ENCODE data around the gene FOXL1. TPM values are rescaled to one million over a fixed set of nuclear protein-coding genes. Genes with fewer than 3 reads are reported as not detected.

Gene FOXL1
- total and polyA plus RNA-seq, 9 of the 15 experiments (the other 6 are each of a cell fraction or from before 2014, with no cell fraction given): not detected

DNA sequence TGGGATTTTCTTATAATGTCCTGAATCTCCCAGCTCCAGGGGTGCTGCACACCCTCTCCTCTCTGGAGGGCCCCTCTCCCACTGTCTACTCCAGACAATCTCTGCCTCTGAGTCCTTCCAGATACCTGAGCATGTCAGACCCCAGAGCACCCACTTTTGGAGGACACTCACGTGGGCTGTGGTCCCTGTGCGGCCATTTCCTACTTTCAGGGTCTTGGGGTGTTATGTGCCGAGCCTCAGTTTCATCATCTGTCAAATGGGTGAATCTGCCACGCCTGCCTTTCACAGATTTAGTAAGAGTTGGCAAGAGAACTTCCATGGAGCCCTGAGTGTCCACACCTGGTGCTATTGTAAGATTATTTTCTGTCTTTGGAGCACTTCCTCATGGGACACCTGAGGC lies 3.7 kb upstream of the FOXL1 start:
- Histone ChIP-seq H3K4me1 (replicated peaks in 1 of 2; ENCODE audit: control insufficient read depth in 2 of 2, insufficient read depth in 2 of 2, low read length in 2 of 2) (peaks cover 0 to 19% of the 10 kb centered on the region in 2 experiments; a peak in 3 of 5 replicates), H3K9me3 (replicated peaks; ENCODE audit: control insufficient read depth, insufficient read depth, low read depth, low read length) (no peaks in the 10 kb centered on the region), H2AFZ (ENCODE audit: low read depth, low read length) (no peak overlapping the region), H3K79me2 (ENCODE audit: control insufficient read depth, insufficient read depth, low read length) (no peaks in the 10 kb centered on the region), H3K27me3 (ENCODE audit: control insufficient read depth in 2 of 2, insufficient read depth in 2 of 2, low read length in 2 of 2) (peaks cover 41 to 82% of the 10 kb centered on the region in 2 experiments), H3K36me3 (ENCODE audit: control insufficient read depth, insufficient read depth, low read length) (no peaks in the 10 kb centered on the region), H3K4me2 (ENCODE audit: insufficient read depth, low read length) (no peak overlapping the region), H4K20me1 (replicated peaks; ENCODE audit: control insufficient read depth, insufficient read depth, low read length) (peaks cover 4% of the 10 kb centered on the region), H3K9ac (ENCODE audit: insufficient read depth in 1 of 2, low read depth in 2 of 2, low read length in 2 of 2) (no peak overlapping the region), H3K4me3 (no peak overlapping the region), H3K9me1 (ENCODE audit: control insufficient read depth, insufficient read depth, low read length) (no peaks in the 10 kb centered on the region), H3K27ac (ENCODE audit: extremely low read depth, low read depth, low read length) (no peak overlapping the region)
- CTCF ChIA-PET (ENCODE audit: low intra/inter-chr PET ratio): no interaction called here
- in situ Hi-C loops (cut with MboI) (loop anchor here (25.0 kb wide), 1 partner anchor 1063 kb away; no protein-coding TSS in a partner anchor), intact Hi-C loops (cut with micrococcal nuclease) (no loop called here)
- POLR2A ChIA-PET: interaction anchor here (0.6 kb wide), 2 partner anchors 31 to 1278 kb away, joined by 3 read pairs; no protein-coding TSS in a partner anchor
- 0% methylated on average over 4 of the region's 4 CpGs for WGBS (ENCODE audit: insufficient coverage, low coverage, missing lambda C conversion rate)
- BruUV-seq (replicated peaks): no TSS peak
- no peak for TF ChIP-seq ZNF316 (IDR thresholded peaks at IDR 0.05)
- TF ChIP-seq NR1H2 (CRISPR knock-in tag; IDR thresholded peaks at IDR 0.05): no peak
- no peak for TF ChIP-seq HMG20A (CRISPR knock-in tag; conservative IDR thresholded peaks at IDR 0.05)
- TF ChIP-seq RFX1 (IDR thresholded peaks at IDR 0.05): no peak
- peak; percentile 60 for TF ChIP-seq RBM25 (IDR thresholded peaks at IDR 0.05; ENCODE audit: low read depth, low read length, severe bottlenecking)
- DNase-seq (ENCODE audit: extremely low read depth in 1 of 4, low spot score in 3 of 4): no peak
- ATAC-seq: no peak
- no peak for FAIRE-seq

DNA sequence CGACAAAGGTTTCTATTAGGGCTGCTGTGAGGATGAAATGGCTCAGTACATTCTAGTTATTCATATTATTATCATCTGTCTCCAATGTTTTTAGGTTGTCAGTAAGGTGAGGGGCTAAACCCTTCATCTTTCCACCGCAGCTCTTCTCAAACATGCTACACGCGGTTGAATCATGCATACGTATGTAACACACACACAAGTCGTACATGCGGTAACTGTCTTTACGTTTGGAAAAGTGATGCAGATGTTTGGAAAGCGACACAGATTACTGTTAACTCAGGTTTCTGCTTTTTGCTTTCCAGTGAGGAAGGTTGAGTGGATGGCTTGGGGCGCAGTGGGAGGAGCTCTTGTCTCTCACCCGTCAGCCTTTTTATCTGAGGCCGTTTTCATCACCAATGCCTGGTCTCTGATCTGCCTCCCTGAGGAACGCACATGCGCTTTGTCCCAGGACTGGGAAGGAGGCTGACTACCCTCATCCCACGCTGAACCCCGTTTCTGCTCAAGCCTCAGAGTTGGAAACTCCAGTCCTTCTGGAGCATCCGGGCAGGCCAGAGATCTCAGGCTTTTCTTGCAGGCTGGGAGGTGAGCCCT lies 3.2 kb upstream of the FOXL1 start:
- DNase-seq (ENCODE audit: extremely low read depth in 1 of 4, low spot score in 3 of 4): no peak
- ChIA-PET CTCF (ENCODE audit: low intra/inter-chr PET ratio) (interaction anchor here (0.6 to 1.0 kb wide), 2 partner anchors 12 to 133 kb away, joined by 3 to 6 read pairs; no protein-coding TSS in a partner anchor), POLR2A (no interaction called here)
- Histone ChIP-seq H3K79me2 (ENCODE audit: control insufficient read depth, insufficient read depth, low read length) (no peaks in the 10 kb centered on the region), H3K9me1 (ENCODE audit: control insufficient read depth, insufficient read depth, low read length) (no peaks in the 10 kb centered on the region), H2AFZ (ENCODE audit: low read depth, low read length) (0 out of 2 replicates have a peak overlapping the region, but pooled peaks have one; percentile 28), H4K20me1 (replicated peaks; ENCODE audit: control insufficient read depth, insufficient read depth, low read length) (peaks cover 4% of the 10 kb centered on the region), H3K27me3 (ENCODE audit: control insufficient read depth in 2 of 2, insufficient read depth in 2 of 2, low read length in 2 of 2) (peaks cover 41 to 83% of the 10 kb centered on the region in 2 experiments), H3K9ac (ENCODE audit: insufficient read depth in 1 of 2, low read depth in 2 of 2, low read length in 2 of 2) (peak overlapping the region in 1 of 2 experiments; percentile 28; a peak in 1 of 4 replicates), H3K36me3 (ENCODE audit: control insufficient read depth, insufficient read depth, low read length) (no peaks in the 10 kb centered on the region), H3K4me3 (no peak overlapping the region), H3K4me2 (ENCODE audit: insufficient read depth, low read length) (no peak overlapping the region), H3K27ac (ENCODE audit: extremely low read depth, low read depth, low read length) (no peak overlapping the region), H3K9me3 (replicated peaks; ENCODE audit: control insufficient read depth, insufficient read depth, low read depth, low read length) (no peaks in the 10 kb centered on the region), H3K4me1 (replicated peaks in 1 of 2; ENCODE audit: control insufficient read depth in 2 of 2, insufficient read depth in 2 of 2, low read length in 2 of 2) (peaks cover 0 to 19% of the 10 kb centered on the region in 2 experiments; a peak in 3 of 5 replicates)
- no TSS peak for BruUV-seq (replicated peaks)
- WGBS (ENCODE audit: insufficient coverage, low coverage, missing lambda C conversion rate): 48% methylated on average over 17 of the region's 17 CpGs
- in situ Hi-C loops (cut with MboI) (no loop called here), intact Hi-C loops (cut with micrococcal nuclease) (no loop called here)
- ATAC-seq: no peak
- no peak for FAIRE-seq
- no peak for TF ChIP-seq ZC3H4 (CRISPR knock-in tag; IDR thresholded peaks at IDR 0.05; ENCODE audit: borderline replicate concordance)
- no peak for TF ChIP-seq RBBP5 (IDR thresholded peaks at IDR 0.05; ENCODE audit: borderline replicate concordance, insufficient read depth, low read length, poor library complexity, severe bottlenecking)
- TF ChIP-seq, protein P1, sequence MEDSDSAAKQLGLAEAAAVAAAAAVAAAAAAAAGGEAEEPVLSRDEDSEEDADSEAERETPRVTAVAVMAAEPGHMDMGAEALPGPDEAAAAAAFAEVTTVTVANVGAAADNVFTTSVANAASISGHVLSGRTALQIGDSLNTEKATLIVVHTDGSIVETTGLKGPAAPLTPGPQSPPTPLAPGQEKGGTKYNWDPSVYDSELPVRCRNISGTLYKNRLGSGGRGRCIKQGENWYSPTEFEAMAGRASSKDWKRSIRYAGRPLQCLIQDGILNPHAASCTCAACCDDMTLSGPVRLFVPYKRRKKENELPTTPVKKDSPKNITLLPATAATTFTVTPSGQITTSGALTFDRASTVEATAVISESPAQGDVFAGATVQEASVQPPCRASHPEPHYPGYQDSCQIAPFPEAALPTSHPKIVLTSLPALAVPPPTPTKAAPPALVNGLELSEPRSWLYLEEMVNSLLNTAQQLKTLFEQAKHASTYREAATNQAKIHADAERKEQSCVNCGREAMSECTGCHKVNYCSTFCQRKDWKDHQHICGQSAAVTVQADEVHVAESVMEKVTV (CRISPR knock-in tag; IDR thresholded peaks at IDR 0.05): no peak
- TF ChIP-seq MIER1 (IDR thresholded peaks at IDR 0.05; ENCODE audit: low read depth): no peak
- no peak for TF ChIP-seq ZNF324 (CRISPR knock-in tag; IDR thresholded peaks at IDR 0.05)
- TF ChIP-seq JUND (IDR thresholded peaks at IDR 0.05; ENCODE audit: borderline replicate concordance, low read depth, low read length): no peak
- TF ChIP-seq JUND (tag; IDR thresholded peaks at IDR 0.05; ENCODE audit: borderline replicate concordance, low read depth, low read length): no peak
- no peak for TF ChIP-seq ADNP (tag; IDR thresholded peaks at IDR 0.05)
- no peak for TF ChIP-seq ZNF780A (CRISPR knock-in tag; IDR thresholded peaks at IDR 0.05)
- TF ChIP-seq KDM2B (CRISPR knock-in tag; IDR thresholded peaks at IDR 0.05): no peak
- TF ChIP-seq ZNF444 (CRISPR knock-in tag; IDR thresholded peaks at IDR 0.05): no peak

All from K562 (cell line).